Transverse colon (tissue), 4 donors: ENCODE results near the gene ELAVL2.

Experiments
- CTCF ChIP-seq, 5 experiments: fragments of 200-600 bp in 3 of 5; fragments of 450-650 bp in 2 of 5; sonication (generic) in 3 of 5; IDR thresholded peaks; 1 replicate in 2 of 5; 2 replicates in 3 of 5; pipeline ENCODE4 v1.5.1; 2016 to 2017; ENCODE audit warnings: antibody characterized with exemption in 5 of 5, inconsistent platforms in 3 of 5, mild to moderate bottlenecking in 2 of 5, moderate library complexity in 1 of 5
- EP300 ChIP-seq: sonication (generic); formaldehyde crosslinking; IDR thresholded peaks from one replicate; pipeline ENCODE4 v1.6.1; 2017; ENCODE audit warnings: antibody characterized with exemption, low read depth
- POLR2A ChIP-seq: fragments of 450-650 bp; IDR thresholded peaks from one replicate; pipeline ENCODE4 v1.6.1; 2016; ENCODE audit warnings: antibody characterized with exemption, mild to moderate bottlenecking, moderate library complexity
- POLR2AphosphoS5 ChIP-seq, 3 donors: sonication (generic); formaldehyde crosslinking; IDR thresholded peaks; one replicate each; pipeline ENCODE4 v1.6.1; 2016; ENCODE audit warnings: antibody characterized with exemption in 3 of 3

- TF ChIP-seq CTCF (IDR thresholded peaks at IDR 0.05) (no peak), POLR2A (no peak), POLR2AphosphoS5 (IDR thresholded peaks at IDR 0.05) (no peak), EP300 (no peak)
Observed at GRCh38 chr9:23665051-23665450, 161.0 kb downstream of the ELAVL2 start.
